ENCODE measurements around the gene LSM4. TPM values are rescaled to one million over a fixed set of nuclear protein-coding genes. Genes with fewer than 3 reads are reported as not detected.

LSM4 gene
- total and polyA plus RNA-seq, 10 of the 15 experiments (the other 5 are each of a cell fraction or from before 2014, with no cell fraction given): 12.6 to 652 (median 217) TPM

- TF ChIP-seq POLR2AphosphoS5 (IDR thresholded peaks at IDR 0.05; ENCODE audit: low read length): peak; percentile 5; the same call in 1 of the 2 replicates
- no peak for TF ChIP-seq NFYA (IDR thresholded peaks at IDR 0.05; ENCODE audit: borderline replicate concordance, low read depth, low read length)
- TF ChIP-seq FOXM1 (IDR thresholded peaks at IDR 0.05; ENCODE audit: low read depth, low read length): 0 out of 2 replicates have a peak, but pooled peaks have one; percentile 10
- BruUV-seq (replicated peaks): no TSS peak
- ChIA-PET CTCF (interaction anchor here (0.6 to 3.8 kb wide), 15 partner anchors 8 to 136 kb away, joined by 3 to 178 read pairs (median 4); partner anchors contain the start of genes JUND and MPV17L2), RAD21 (ENCODE audit: unreplicated experiment) (interaction anchor here (1.2 to 6.0 kb wide), 8 partner anchors 15 to 130 kb away, joined by 4 to 167 read pairs (median 6); partner anchors contain the start of gene JUND), SMC1A (ENCODE audit: uncharacterized antibody, unreplicated experiment) (interaction anchor here (0.7 to 3.8 kb wide), 16 partner anchors 9 to 117 kb away, joined by 3 to 84 read pairs (median 4); partner anchors contain the start of gene JUND), POLR2A (interaction anchor here (0.7 to 4.0 kb wide), 10 partner anchors 11 to 117 kb away, joined by 3 to 179 read pairs (median 7); partner anchors contain the start of genes JUND and RAB3A)
- intact Hi-C loops (cut with micrococcal nuclease; ENCODE audit: unreplicated experiment) (loop anchor here (1.0 kb wide), 1 partner anchor 17 kb away; no protein-coding TSS in a partner anchor), in situ Hi-C loops (cut with MboI) (loop anchor here (5.0 kb wide), 1 partner anchor 44 kb away; no protein-coding TSS in a partner anchor)
- no peak for DNase-seq (ENCODE audit: low read depth, low spot score)
- Histone ChIP-seq H4K20me1 (ENCODE audit: control insufficient read depth, insufficient read depth) (no peaks in the 10 kb centered on the region), H3K4me3 (peak overlapping the region; percentile 86), H3K4me1 (ENCODE audit: control insufficient read depth, insufficient read depth, low read length) (peaks cover 32% of the 10 kb centered on the region), H2AFZ (ENCODE audit: control insufficient read depth, low read depth, low read length) (no peak overlapping the region), H3K4me2 (ENCODE audit: control insufficient read depth, insufficient read depth) (peak overlapping the region; percentile 32), H3K79me2 (ENCODE audit: control insufficient read depth, insufficient read depth, low read length) (peaks cover 45% of the 10 kb centered on the region), H3K9me3 (replicated peaks; ENCODE audit: control insufficient read depth, insufficient read depth, low read length) (no peaks in the 10 kb centered on the region; the same call in 2 of the 3 replicates), H3K27me3 (replicated peaks in 1 of 2; ENCODE audit: control insufficient read depth in 2 of 2, insufficient read depth in 2 of 2, low read length in 1 of 2) (no peaks in the 10 kb centered on the region), H3K27ac (ENCODE audit: control insufficient read depth, insufficient read depth) (peak overlapping the region; percentile 90), H3K9ac (ENCODE audit: control insufficient read depth, insufficient read depth, low read length) (peak overlapping the region; percentile 75), H3K36me3 (ENCODE audit: control insufficient read depth in 2 of 2, insufficient read depth in 2 of 2, low read length in 1 of 2) (peaks cover 2 to 3% of the 10 kb centered on the region in 2 experiments; a peak in 3 of 4 replicates)
- FAIRE-seq: no peak
- 39% methylated on average over 9 of the region's 9 CpGs for WGBS (ENCODE audit: insufficient coverage, insufficient replicate concordance, low lambda C conversion rate, missing lambda C conversion rate)
- no peak for ATAC-seq
Measured at GRCh38 chr19:18321734-18322102, 1.2 kb downstream of the LSM4 start.
